Smooth muscle cell (in vitro differentiated cells): ENCODE results near the gene SHROOM1. TPM values are rescaled to one million over a fixed set of nuclear protein-coding genes. Genes with fewer than 3 reads are reported as not detected.

Experiments used
- DNase-seq: peaks from one replicate; lab custom pipeline; 2025; ENCODE audit not compliant: unreplicated experiment; lab: John Stamatoyannopoulos, UW
- H2AFZ ChIP-seq: fragments of 200-600 bp; sonication (generic); 2 replicates; pipeline ENCODE4 v1.6.0; 2016; ENCODE audit warnings: antibody characterized with exemption, low read depth, mild to moderate bottlenecking
- H3F3A ChIP-seq: fragments of 200-600 bp; sonication (generic); 2 replicates; pipeline ENCODE4 v1.6.0; 2017; ENCODE audit warnings: antibody characterized with exemption, low read depth
- H3K27ac ChIP-seq: fragments of 200-600 bp; sonication (generic); 2 replicates; pipeline ENCODE4 v1.5.1; 2016; ENCODE audit warnings: low read depth, mild to moderate bottlenecking
- H3K27me3 ChIP-seq: fragments of 200-600 bp; sonication (generic); 2 replicates; pipeline ENCODE4 v1.6.1; 2016; ENCODE audit warnings: low read depth, mild to moderate bottlenecking
- H3K36me3 ChIP-seq: fragments of 200-600 bp; sonication (generic); 2 replicates; pipeline ENCODE4 v1.5.1; 2016; ENCODE audit warnings: low read depth
- H3K4me1 ChIP-seq: fragments of 200-600 bp; sonication (generic); 2 replicates; pipeline ENCODE4 v1.5.1; 2016; ENCODE audit warnings: low read depth
- H3K4me2 ChIP-seq: fragments of 200-600 bp; sonication (generic); 2 replicates; pipeline ENCODE4 v1.6.0; 2016; ENCODE audit warnings: mild to moderate bottlenecking
- H3K4me3 ChIP-seq: fragments of 200-600 bp; sonication (generic); 2 replicates; pipeline ENCODE4 v1.5.1; 2016; ENCODE audit warnings: mild to moderate bottlenecking
- H3K79me2 ChIP-seq: fragments of 200-600 bp; sonication (generic); 2 replicates; pipeline ENCODE4 v1.6.0; 2016; ENCODE audit warnings: low read depth, mild to moderate bottlenecking
- H3K9ac ChIP-seq: fragments of 200-600 bp; sonication (generic); 2 replicates; pipeline ENCODE4 v1.6.0; 2016; ENCODE audit warnings: low read depth
- H3K9me3 ChIP-seq: fragments of 200-600 bp; sonication (generic); replicated peaks from 2 replicates; pipeline ENCODE4 v1.5.1; 2016; ENCODE audit warnings: low read depth
- H4K20me1 ChIP-seq: fragments of 200-600 bp; sonication (generic); 2 replicates; pipeline ENCODE4 v1.6.0; 2016; ENCODE audit warnings: low read depth
- CTCF ChIP-seq: fragments of 200-600 bp; sonication (generic); IDR thresholded peaks from 2 replicates; pipeline ENCODE4 v1.5.1; 2017; ENCODE audit warnings: borderline replicate concordance, mild to moderate bottlenecking, antibody characterized with exemption; ENCODE audit not compliant: insufficient read depth, poor library complexity, severe bottlenecking
- WGBS: methylation state at CpG from one replicate; pipeline ENCODE4 v1.1.7; 2016; ENCODE audit warnings: low lambda C conversion rate; 5-methylcytosine and 5-hydroxymethylcytosine counted together
- polyA plus RNA-seq: library from polyadenylated mRNA; unstranded; fragments of >200 nt; fragmentation: Nextera tagmentation; extraction: Ambion mirVana; gene quantifications from 2 replicates; pipeline ENCODE4 v1.2.1, GENCODE V29; 2016
- total RNA-seq: library from RNA; depleted of rRNA; stranded (reverse); fragments of >200 nt; gene quantifications from 2 replicates; pipeline ENCODE4 v1.2.3, GENCODE V29; 2014

Gene SHROOM1
- total and polyA plus RNA-seq, 2 experiments from 2014 or later = 5.9 to 12.0 TPM

- no peaks in the 10 kb centered on the region for H3F3A ChIP-seq
- H3K79me2 ChIP-seq = no peaks in the 10 kb centered on the region
- 96% methylated on average over 3 of the region's 3 CpGs for WGBS
- no peak overlapping the region for H2AFZ ChIP-seq
- no peak overlapping the region for H3K27ac ChIP-seq
- H3K9me3 ChIP-seq = no peaks in the 10 kb centered on the region
- no peak for TF ChIP-seq CTCF
- H4K20me1 ChIP-seq = no peaks in the 10 kb centered on the region
- no peak overlapping the region for H3K9ac ChIP-seq
- no peaks in the 10 kb centered on the region for H3K27me3 ChIP-seq
- no peaks in the 10 kb centered on the region for H3K36me3 ChIP-seq
- no peak for DNase-seq
- H3K4me3 ChIP-seq = no peak overlapping the region
- H3K4me2 ChIP-seq = no peak overlapping the region
- no peaks in the 10 kb centered on the region for H3K4me1 ChIP-seq
These were observed 22.9 kb upstream of the SHROOM1 start for GRCh38 chr5:132853323-132853722.

- Histone ChIP-seq H3K9me3 (no peaks in the 10 kb centered on the region), H2AFZ (no peak overlapping the region), H3F3A (no peaks in the 10 kb centered on the region), H3K79me2 (no peaks in the 10 kb centered on the region), H3K4me3 (no peak overlapping the region), H3K9ac (no peak overlapping the region), H3K27ac (no peak overlapping the region), H4K20me1 (no peaks in the 10 kb centered on the region), H3K4me2 (no peak overlapping the region), H3K27me3 (no peaks in the 10 kb centered on the region), H3K4me1 (no peaks in the 10 kb centered on the region), H3K36me3 (no peaks in the 10 kb centered on the region)
- TF ChIP-seq CTCF = no peak
- WGBS = 88% methylated on average over 2 of the region's 2 CpGs
- no peak for DNase-seq
These were observed 19.6 kb upstream of the SHROOM1 start for GRCh38 chr5:132850066-132850465.

- Histone ChIP-seq H3K79me2 (no peaks in the 10 kb centered on the region), H3K9me3 (no peaks in the 10 kb centered on the region), H3K9ac (no peak overlapping the region), H3K27me3 (no peaks in the 10 kb centered on the region), H3K4me3 (no peak overlapping the region), H3K4me1 (no peaks in the 10 kb centered on the region), H3F3A (no peaks in the 10 kb centered on the region), H4K20me1 (no peaks in the 10 kb centered on the region), H2AFZ (no peak overlapping the region), H3K4me2 (no peak overlapping the region), H3K36me3 (no peaks in the 10 kb centered on the region), H3K27ac (no peak overlapping the region)
- DNase-seq = no peak
- WGBS = 70% methylated on average over 1 of the region's 1 CpG
- TF ChIP-seq CTCF = no peak
These were observed 18.9 kb upstream of the SHROOM1 start for GRCh38 chr5:132849347-132849746.

GRCh38 chr5:132848270-132848669 is 17.8 kb upstream of the SHROOM1 start:
- no peaks in the 10 kb centered on the region for H3F3A ChIP-seq
- H3K79me2 ChIP-seq = no peaks in the 10 kb centered on the region
- H3K4me3 ChIP-seq = no peak overlapping the region
- H3K27me3 ChIP-seq = no peaks in the 10 kb centered on the region
- 95% methylated on average over 8 of the region's 8 CpGs for WGBS
- no peaks in the 10 kb centered on the region for H3K4me1 ChIP-seq
- no peak for TF ChIP-seq CTCF
- H3K9me3 ChIP-seq = no peaks in the 10 kb centered on the region
- no peaks in the 10 kb centered on the region for H3K36me3 ChIP-seq
- H3K9ac ChIP-seq = no peak overlapping the region
- H3K27ac ChIP-seq = no peak overlapping the region
- no peak overlapping the region for H2AFZ ChIP-seq
- H3K4me2 ChIP-seq = no peak overlapping the region
- no peaks in the 10 kb centered on the region for H4K20me1 ChIP-seq
- no peak for DNase-seq
